HG03521 (cell line): ENCODE measurements around the gene NIT2.
"Not testable (repeated sequence)": the region's sequence is repeated elsewhere in the genome, so short reads cannot be mapped to it uniquely, and the experiment has no call there.

Source experiments
- ATAC-seq: cut with Tn5 transposase; IDR thresholded peaks from one replicate; pipeline ENCODE4 v1.9.1; 2021; ENCODE audit warnings: mild to moderate bottlenecking, moderate library complexity; ENCODE audit not compliant: unreplicated experiment

The NIT2 gene

GRCh38 chr3:100336229-100336628 is 1.7 kb downstream of the NIT2 start:
- ATAC-seq, result not testable (repeated sequence)

GRCh38 chr3:100338911-100339310 is 4.4 kb downstream of the NIT2 start:
- ATAC-seq, result no peak

GRCh38 chr3:100339786-100340185 is 5.2 kb downstream of the NIT2 start:
- ATAC-seq, result no peak

- no peak for ATAC-seq
Observed at GRCh38 chr3:100340527-100340926, 6.0 kb downstream of the NIT2 start.

GRCh38 chr3:100348727-100349126 is 14.2 kb downstream of the NIT2 start:
- no peak for ATAC-seq

- not testable (repeated sequence) for ATAC-seq
Observed at GRCh38 chr3:100351770-100352169, 17.2 kb downstream of the NIT2 start.

- ATAC-seq, result no peak
Observed at GRCh38 chr3:100352296-100353231, 18.0 kb downstream of the NIT2 start.

GRCh38 chr3:100354850-100355249 is 20.3 kb downstream of the NIT2 start:
- no peak for ATAC-seq

GRCh38 chr3:100358413-100358812 is 23.9 kb downstream of the NIT2 start:
- ATAC-seq, result no peak

GRCh38 chr3:100359035-100359434 is 24.5 kb downstream of the NIT2 start:
- ATAC-seq, result no peak

GRCh38 chr3:100360757-100361496 is 26.4 kb downstream of the NIT2 start:
- no peak for ATAC-seq

GRCh38 chr3:100361897-100362296 is 27.3 kb downstream of the NIT2 start:
- no peak for ATAC-seq

- ATAC-seq, result no peak
Observed at GRCh38 chr3:100364421-100364820, 29.9 kb downstream of the NIT2 start.

- no peak for ATAC-seq
Observed at GRCh38 chr3:100366424-100366823, 31.9 kb downstream of the NIT2 start.

- ATAC-seq, result no peak
Observed at GRCh38 chr3:100368441-100368840, 33.9 kb downstream of the NIT2 start.

- no peak for ATAC-seq
Observed at GRCh38 chr3:100370756-100371155, 36.2 kb downstream of the NIT2 start.

GRCh38 chr3:100374521-100374920 is 40.0 kb downstream of the NIT2 start:
- no peak for ATAC-seq

- ATAC-seq, result no peak
Observed at GRCh38 chr3:100376301-100376700, 41.7 kb downstream of the NIT2 start.

GRCh38 chr3:100384733-100385525 is 50.4 kb downstream of the NIT2 start:
- ATAC-seq, result no peak

- ATAC-seq, result no peak
Observed at GRCh38 chr3:100386437-100387074, 52.0 kb downstream of the NIT2 start.

GRCh38 chr3:100389025-100389424 is 54.5 kb downstream of the NIT2 start:
- no peak for ATAC-seq
